ENCODE measurements around the gene MAMLD1. TPM values are rescaled to one million over a fixed set of nuclear protein-coding genes. Genes with fewer than 3 reads are reported as not detected.

MAMLD1 gene
- total RNA-seq, 1 experiment from 2014 or later: 0.48 TPM

DNA sequence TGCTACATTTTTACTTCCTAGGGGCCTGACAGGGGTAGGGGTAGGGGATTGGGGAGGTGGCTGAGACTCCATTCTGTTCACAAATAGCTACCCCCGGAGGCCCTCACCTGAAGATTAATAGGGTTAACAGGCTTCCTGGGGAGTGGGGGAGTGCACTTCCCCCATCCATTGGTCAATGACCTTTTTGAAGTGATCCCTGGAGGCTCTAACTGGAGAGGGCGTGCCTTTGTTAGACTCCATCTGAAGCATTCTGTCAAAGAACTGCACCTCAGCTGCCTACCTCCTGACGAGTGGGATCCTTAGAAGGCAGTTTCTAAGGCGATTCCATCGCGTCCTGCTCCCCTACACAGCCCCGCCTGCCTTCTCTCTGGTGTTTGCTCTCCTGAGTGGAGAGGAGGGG lies 195.3 kb downstream of the MAMLD1 start:
- H4K91ac ChIP-seq (ENCODE audit: insufficient read length, low read depth, low read length): no peak overlapping the region
- no CpG with 5 or more reads among the region's 7 CpGs for WGBS (ENCODE audit: extremely low coverage, insufficient read length, low lambda C conversion rate)
- H3K79me1 ChIP-seq (ENCODE audit: insufficient read depth, low read depth, low read length, poor library complexity, severe bottlenecking): no peaks in the 10 kb centered on the region

More for the DNA sequence above, 195.3 kb downstream of the MAMLD1 start:
- no peaks in the 10 kb centered on the region for H3K79me2 ChIP-seq (ENCODE audit: insufficient read depth, low read length)
- H3T11ph ChIP-seq (ENCODE audit: low read length): no peak overlapping the region
- H3K9me3 ChIP-seq (ENCODE audit: control insufficient read depth, low read depth, low read length): peaks cover 5% of the 10 kb centered on the region
- Mint-ChIP-seq H3K4me3 (peak overlapping the region; percentile 12 to 50; a peak in 3 of 5 replicates), H3K27ac (peak overlapping the region in 1 of 3 experiments; percentile 87; a peak in 2 of 7 replicates), H3K27me3 (ENCODE audit: low read depth) (peaks cover 55% of the 10 kb centered on the region), H3K36me3 (ENCODE audit: insufficient read depth in 1 of 3, low read depth in 3 of 3) (peaks cover 0 to 4% (median 0%) of the 10 kb centered on the region in 3 experiments; a peak in 1 of 7 replicates), H3K4me1 (peaks cover 6 to 8% of the 10 kb centered on the region in 2 experiments), H3K9me3 (peaks cover 73 to 78% of the 10 kb centered on the region in 2 experiments)
- no peak for DNase-seq
- H4K8ac ChIP-seq (replicated peaks; ENCODE audit: insufficient read length, low read depth, low read length): no peak overlapping the region
- H2BK5ac ChIP-seq (ENCODE audit: insufficient read length, low read length): no peak overlapping the region
- no peaks in the 10 kb centered on the region for H4K20me1 ChIP-seq (ENCODE audit: control insufficient read depth, insufficient read depth, insufficient read length)
- no peak overlapping the region for H2BK20ac ChIP-seq (ENCODE audit: low read depth, low read length, poor library complexity, severe bottlenecking)
- H3K18ac ChIP-seq (ENCODE audit: insufficient read length, low read depth, low read length): no peak overlapping the region
- no peak overlapping the region for H2BK15ac ChIP-seq (ENCODE audit: low read depth, low read length)
- H3K14ac ChIP-seq (ENCODE audit: insufficient read depth, low read length): no peak overlapping the region
- H2BK12ac ChIP-seq (ENCODE audit: insufficient read length, low read depth, low read length): no peak overlapping the region
- H4K5ac ChIP-seq (ENCODE audit: insufficient read length, low read depth, low read length): no peak overlapping the region
- H3K23ac ChIP-seq (ENCODE audit: insufficient read length, low read depth, low read length): no peak overlapping the region
- H3K27ac ChIP-seq (ENCODE audit: insufficient read length, low read depth, low read length): no peak overlapping the region
- H3K4me2 ChIP-seq (ENCODE audit: insufficient read depth, insufficient read length, low read length): no peak overlapping the region
- no peak overlapping the region for H3K9ac ChIP-seq (ENCODE audit: extremely low read depth, insufficient read length, low read length)
- H2AK5ac ChIP-seq (ENCODE audit: insufficient read length, low read length): no peak overlapping the region
- no peak overlapping the region for H3K56ac ChIP-seq (ENCODE audit: insufficient read length, low read depth, low read length)
- TF ChIP-seq, protein P1, sequence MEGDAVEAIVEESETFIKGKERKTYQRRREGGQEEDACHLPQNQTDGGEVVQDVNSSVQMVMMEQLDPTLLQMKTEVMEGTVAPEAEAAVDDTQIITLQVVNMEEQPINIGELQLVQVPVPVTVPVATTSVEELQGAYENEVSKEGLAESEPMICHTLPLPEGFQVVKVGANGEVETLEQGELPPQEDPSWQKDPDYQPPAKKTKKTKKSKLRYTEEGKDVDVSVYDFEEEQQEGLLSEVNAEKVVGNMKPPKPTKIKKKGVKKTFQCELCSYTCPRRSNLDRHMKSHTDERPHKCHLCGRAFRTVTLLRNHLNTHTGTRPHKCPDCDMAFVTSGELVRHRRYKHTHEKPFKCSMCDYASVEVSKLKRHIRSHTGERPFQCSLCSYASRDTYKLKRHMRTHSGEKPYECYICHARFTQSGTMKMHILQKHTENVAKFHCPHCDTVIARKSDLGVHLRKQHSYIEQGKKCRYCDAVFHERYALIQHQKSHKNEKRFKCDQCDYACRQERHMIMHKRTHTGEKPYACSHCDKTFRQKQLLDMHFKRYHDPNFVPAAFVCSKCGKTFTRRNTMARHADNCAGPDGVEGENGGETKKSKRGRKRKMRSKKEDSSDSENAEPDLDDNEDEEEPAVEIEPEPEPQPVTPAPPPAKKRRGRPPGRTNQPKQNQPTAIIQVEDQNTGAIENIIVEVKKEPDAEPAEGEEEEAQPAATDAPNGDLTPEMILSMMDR (conservative IDR thresholded peaks at IDR 0.05): no peak
- H2BK120ac ChIP-seq (ENCODE audit: low read depth, low read length, poor library complexity, severe bottlenecking): no peak overlapping the region
- H3K27me3 ChIP-seq (ENCODE audit: insufficient read depth, low read length): no peaks in the 10 kb centered on the region
- no peak overlapping the region for H2AFZ ChIP-seq (ENCODE audit: low read length)
- no peak overlapping the region for H3K4ac ChIP-seq (ENCODE audit: low read depth, low read length)
- H3K23me2 ChIP-seq (ENCODE audit: insufficient read length, low read depth, low read length, poor library complexity, severe bottlenecking): no peaks in the 10 kb centered on the region
- no peaks in the 10 kb centered on the region for H3K4me1 ChIP-seq (ENCODE audit: insufficient read depth, low read length)

Other genes with a start within 250 kb of the MAMLD1 start
- gene MTM1, start 205.3 kb downstream of the MAMLD1 start, total RNA-seq (2021): 4.8 and 6.4 TPM in 2 replicates